ENCODE data around the gene PAM.

PAM gene

DNA sequence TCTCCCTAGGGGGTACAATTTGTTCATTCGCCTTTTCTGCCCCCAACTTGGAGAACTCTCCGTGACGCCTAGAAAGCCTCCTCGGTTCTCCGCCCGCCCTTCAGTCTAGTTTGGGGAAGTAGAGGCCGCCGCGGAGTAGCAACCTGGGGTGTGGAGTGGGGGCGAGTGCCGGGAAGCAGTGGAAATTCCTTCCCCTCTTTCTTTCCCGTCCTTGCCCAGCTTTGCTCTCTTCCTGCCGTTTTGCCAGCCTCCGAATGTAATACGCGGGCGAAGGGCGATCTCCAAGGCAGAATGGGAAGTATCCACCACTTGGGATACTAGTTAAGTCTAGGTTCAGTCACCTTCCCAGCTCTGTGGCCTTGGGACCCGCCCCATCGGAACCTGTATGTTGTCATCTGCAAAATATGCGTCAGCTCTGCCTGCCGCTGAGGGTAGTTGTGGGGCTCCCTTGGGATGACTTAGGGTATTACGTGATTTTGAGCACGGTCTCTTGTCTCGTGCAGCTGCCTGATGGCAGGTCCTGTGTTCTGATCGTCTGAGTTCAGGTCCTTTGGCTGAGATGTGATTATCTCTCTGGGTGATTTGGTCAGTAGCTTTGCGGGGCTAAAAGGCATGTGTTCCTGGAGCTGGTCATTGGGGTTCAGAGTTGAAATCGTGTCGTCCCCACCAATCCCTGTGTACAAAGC lies 724 bp downstream of the PAM start:
- Histone ChIP-seq H3K4me3 (ENCODE audit: low read depth, low read length) (peak overlapping the region; percentile 93), H3K9me3 (ENCODE audit: severe bottlenecking) (no peaks in the 10 kb centered on the region), H3K36me3 (no peaks in the 10 kb centered on the region), H3K27me3 (ENCODE audit: insufficient read depth, low read depth, severe bottlenecking) (peaks cover 19% of the 10 kb centered on the region), H3K27ac (no peak overlapping the region)
- DNase-seq: peak; percentile 42
- TF ChIP-seq, protein P1, sequence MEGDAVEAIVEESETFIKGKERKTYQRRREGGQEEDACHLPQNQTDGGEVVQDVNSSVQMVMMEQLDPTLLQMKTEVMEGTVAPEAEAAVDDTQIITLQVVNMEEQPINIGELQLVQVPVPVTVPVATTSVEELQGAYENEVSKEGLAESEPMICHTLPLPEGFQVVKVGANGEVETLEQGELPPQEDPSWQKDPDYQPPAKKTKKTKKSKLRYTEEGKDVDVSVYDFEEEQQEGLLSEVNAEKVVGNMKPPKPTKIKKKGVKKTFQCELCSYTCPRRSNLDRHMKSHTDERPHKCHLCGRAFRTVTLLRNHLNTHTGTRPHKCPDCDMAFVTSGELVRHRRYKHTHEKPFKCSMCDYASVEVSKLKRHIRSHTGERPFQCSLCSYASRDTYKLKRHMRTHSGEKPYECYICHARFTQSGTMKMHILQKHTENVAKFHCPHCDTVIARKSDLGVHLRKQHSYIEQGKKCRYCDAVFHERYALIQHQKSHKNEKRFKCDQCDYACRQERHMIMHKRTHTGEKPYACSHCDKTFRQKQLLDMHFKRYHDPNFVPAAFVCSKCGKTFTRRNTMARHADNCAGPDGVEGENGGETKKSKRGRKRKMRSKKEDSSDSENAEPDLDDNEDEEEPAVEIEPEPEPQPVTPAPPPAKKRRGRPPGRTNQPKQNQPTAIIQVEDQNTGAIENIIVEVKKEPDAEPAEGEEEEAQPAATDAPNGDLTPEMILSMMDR (IDR thresholded peaks at IDR 0.05; ENCODE audit: low read depth, low read length): no peak

DNA sequence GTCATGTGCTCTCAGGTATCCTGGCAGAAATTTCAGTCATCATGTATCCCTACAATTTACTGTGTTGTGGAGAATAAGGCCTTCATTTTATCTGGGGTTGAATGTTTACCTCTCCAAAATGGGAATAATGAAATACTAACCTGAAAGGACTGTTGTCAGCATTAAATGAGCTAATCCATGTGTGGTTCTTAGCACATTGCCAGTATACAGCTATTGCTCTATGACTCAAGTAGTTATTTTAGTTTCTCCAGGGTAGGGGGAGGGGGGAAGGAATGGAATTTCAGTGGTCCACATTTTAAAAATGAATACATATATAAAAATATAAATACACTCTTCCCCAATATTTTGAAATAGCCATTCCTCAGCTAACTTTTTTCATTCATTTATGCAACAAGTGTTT lies 3.5 kb downstream of the PAM start:
- TF ChIP-seq, protein P1 (IDR thresholded peaks at IDR 0.05; ENCODE audit: low read depth, low read length): no peak
- H3K4me3 ChIP-seq (ENCODE audit: low read depth, low read length): no peak overlapping the region
- peaks cover 17% of the 10 kb centered on the region for H3K27me3 ChIP-seq (ENCODE audit: insufficient read depth, low read depth, severe bottlenecking)

DNA sequence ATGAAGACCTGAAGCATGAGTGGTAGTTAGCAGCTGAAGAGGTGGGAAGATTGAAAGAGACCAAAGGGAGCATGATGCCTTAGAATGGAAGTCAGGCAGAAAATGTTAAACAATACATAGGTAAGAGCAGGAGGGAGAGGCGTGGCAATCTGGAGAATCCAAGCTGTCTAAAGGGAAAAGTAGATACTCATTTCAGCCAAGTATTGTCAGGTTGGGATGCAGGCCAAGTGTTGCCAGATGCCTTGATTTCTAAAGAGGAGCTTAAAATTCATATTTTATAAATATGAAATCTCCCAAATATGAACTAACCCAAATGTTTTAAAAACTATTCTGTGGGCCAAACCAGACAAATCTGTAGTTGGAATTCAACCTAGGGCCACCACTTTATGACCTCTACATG lies 4.2 kb downstream of the PAM start:
- TF ChIP-seq, protein P1 (IDR thresholded peaks at IDR 0.05; ENCODE audit: low read depth, low read length): no peak
- DNase-seq: no peak
- H3K27ac ChIP-seq: no peak overlapping the region

More for the DNA sequence above, 3.5 kb downstream of the PAM start:
- no peaks in the 10 kb centered on the region for H3K9me3 ChIP-seq (ENCODE audit: severe bottlenecking)
- no peak for DNase-seq
- no peaks in the 10 kb centered on the region for H3K36me3 ChIP-seq
- H3K27ac ChIP-seq: no peak overlapping the region

DNA sequence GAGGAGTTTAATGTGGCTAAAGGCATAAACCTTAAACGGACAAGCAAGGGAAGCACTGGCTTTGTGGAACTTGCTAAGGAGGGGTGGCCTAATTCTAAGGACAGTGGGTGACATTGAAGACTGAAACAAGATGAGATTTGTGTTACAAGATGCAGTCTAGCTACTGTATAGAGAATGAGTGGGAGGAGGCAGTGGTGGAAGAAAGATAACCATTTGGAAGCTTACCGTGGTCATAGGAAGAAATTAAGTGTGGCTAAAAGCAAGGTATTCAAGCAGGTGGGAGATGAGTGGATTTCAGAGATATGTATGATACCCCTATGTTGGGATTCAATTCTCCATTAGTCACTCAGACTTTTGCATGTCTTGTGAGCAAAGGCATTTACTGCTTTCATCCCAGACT lies 4.6 kb downstream of the PAM start:
- Histone ChIP-seq H3K4me3 (ENCODE audit: low read depth, low read length) (no peak overlapping the region), H3K27ac (no peak overlapping the region), H3K36me3 (no peaks in the 10 kb centered on the region), H3K27me3 (ENCODE audit: insufficient read depth, low read depth, severe bottlenecking) (peaks cover 6% of the 10 kb centered on the region), H3K9me3 (ENCODE audit: severe bottlenecking) (no peaks in the 10 kb centered on the region)
- TF ChIP-seq, protein P1 (IDR thresholded peaks at IDR 0.05; ENCODE audit: low read depth, low read length): no peak
- DNase-seq: no peak

More for the DNA sequence above, 4.2 kb downstream of the PAM start:
- peaks cover 10% of the 10 kb centered on the region for H3K27me3 ChIP-seq (ENCODE audit: insufficient read depth, low read depth, severe bottlenecking)
- no peak overlapping the region for H3K4me3 ChIP-seq (ENCODE audit: low read depth, low read length)
- no peaks in the 10 kb centered on the region for H3K9me3 ChIP-seq (ENCODE audit: severe bottlenecking)
- H3K36me3 ChIP-seq: no peaks in the 10 kb centered on the region

DNA sequence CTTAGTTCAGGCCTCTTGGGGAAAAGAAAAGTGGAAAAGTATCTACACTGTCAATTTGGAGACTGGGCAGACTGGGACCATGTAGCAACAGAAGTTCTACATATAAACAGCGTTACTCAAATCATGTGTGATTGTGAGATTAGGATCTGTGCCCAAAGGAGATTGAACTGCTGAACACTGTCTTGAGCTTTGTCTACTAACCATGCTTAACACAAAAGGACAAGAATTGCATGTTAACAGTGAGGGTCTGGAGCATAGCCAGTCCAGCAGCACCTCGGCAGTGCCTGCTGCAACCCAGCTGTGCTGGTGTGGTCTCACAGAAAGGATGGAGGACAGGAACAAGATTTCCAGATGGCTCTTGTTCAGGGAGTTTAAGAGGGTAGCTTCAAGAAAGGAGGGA lies 5.7 kb downstream of the PAM start:
- Histone ChIP-seq H3K36me3 (no peaks in the 10 kb centered on the region), H3K4me3 (ENCODE audit: low read depth, low read length) (no peak overlapping the region), H3K9me3 (ENCODE audit: severe bottlenecking) (no peaks in the 10 kb centered on the region), H3K27me3 (ENCODE audit: insufficient read depth, low read depth, severe bottlenecking) (peaks cover 4% of the 10 kb centered on the region), H3K27ac (no peak overlapping the region)
- DNase-seq: no peak
- TF ChIP-seq, protein P1 (IDR thresholded peaks at IDR 0.05; ENCODE audit: low read depth, low read length): no peak

DNA sequence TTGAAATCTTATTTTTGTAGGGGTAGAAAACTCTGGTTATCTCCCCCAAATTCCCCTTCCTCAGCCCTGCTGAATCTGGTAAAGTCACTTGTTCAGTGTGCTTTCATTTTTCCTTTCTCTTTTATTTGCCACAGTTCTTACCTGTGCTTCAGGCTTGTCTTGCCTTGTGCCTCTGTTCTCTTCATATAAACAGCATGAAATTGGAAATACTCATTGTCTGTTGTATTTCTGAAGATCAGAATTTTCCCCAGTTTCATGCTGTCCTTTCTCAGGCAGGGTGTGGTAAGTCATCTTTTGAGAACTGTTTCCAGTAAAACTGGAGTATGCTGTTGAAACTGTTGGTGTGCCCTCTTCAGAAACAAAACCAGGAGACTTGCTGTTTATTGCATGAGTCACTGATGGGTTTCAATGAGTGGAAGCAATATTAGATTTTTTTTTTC lies 7.0 kb downstream of the PAM start:
- Histone ChIP-seq H3K27me3 (ENCODE audit: insufficient read depth, low read depth, severe bottlenecking) (no peaks in the 10 kb centered on the region), H3K4me3 (ENCODE audit: low read depth, low read length) (no peak overlapping the region), H3K36me3 (no peaks in the 10 kb centered on the region), H3K9me3 (ENCODE audit: severe bottlenecking) (no peaks in the 10 kb centered on the region), H3K27ac (no peak overlapping the region)
- DNase-seq: no peak
- TF ChIP-seq, protein P1 (IDR thresholded peaks at IDR 0.05; ENCODE audit: low read depth, low read length): no peak

Data from WERI-Rb-1 (cell line).